NCI-H226 (cell line): Measurements from ENCODE around the gene COX7A2.

Experiments
- DNase-seq: peaks from one replicate; pipeline ENCODE4 v3.0.0-alpha.2; 2015

Gene COX7A2

DNA sequence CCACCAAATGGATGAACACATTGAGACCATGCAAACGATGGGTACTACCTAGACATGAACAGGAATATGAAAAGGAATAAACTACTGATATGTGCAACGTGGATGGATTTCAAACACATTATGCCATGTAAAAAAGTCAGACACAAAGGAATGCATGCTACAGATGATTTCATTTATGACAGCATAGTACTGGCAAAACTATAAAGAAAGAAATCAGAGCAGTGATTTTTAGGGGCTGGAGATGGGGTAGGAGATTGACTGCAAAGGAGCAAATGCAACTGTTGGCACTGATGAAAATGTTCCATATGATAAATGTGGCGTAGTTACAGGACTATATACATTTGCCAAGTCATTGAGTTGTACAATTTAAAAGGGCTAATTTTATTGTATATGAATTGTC lies 24.3 kb downstream of the COX7A2 start:
- DNase-seq, result no peak

DNA sequence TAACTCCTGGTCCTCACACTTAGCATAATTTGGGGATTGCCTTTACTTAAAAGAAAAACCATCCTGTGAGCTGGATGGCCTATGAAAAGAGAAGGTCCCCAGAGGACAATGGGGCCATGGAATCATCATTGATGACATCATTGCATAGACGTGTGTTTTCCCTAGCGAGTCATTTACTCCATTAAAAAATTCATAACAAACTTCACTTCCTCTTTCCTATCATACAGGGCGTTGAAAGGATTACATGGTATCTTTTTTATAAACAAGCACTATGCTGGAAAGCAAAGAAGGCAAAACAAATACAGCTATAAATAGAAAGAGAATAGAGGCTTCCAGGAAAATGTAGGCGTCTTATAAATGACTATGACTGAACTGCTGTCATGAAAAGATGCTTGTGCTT lies 26.4 kb downstream of the COX7A2 start:
- peak; percentile 20 for DNase-seq

DNA sequence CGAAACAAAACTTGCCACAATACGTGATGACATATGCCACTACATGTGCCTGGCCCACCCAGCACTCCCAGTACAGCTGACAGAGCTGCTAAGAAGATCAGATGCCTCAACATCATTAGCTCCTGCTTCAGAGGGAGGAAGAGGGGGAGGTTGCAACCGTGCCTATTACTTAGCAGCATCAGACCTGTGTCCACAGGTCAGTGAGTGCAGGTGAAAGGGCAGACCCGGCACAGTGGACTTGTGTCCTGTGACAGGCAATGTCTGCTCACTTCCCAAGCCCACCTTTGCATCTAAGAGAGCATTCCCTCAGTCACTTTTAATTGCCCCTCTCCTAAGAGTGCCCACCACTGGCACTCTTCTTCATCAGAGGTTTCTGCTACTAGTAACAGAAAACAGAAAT lies 28.3 kb downstream of the COX7A2 start:
- DNase-seq, result no peak

DNA sequence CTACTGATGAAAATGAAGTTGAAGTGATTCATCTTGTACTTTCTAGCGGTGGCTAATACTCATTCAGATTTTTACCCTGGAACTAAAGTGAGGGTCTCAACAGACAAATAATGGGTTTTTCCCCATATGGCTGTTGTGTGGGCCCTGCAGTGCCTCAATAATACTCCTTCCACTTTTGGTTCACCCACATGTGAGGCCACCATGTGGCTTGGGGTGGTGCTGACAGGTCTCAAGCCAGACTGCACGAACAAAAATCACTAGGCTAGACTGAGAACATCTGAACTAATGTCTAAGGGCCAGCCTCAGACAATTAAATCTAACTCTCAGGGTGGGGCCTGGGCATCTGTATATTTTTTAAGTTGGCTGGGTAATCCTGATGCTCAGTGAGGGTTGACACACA lies 29.9 kb downstream of the COX7A2 start:
- no peak for DNase-seq

DNA sequence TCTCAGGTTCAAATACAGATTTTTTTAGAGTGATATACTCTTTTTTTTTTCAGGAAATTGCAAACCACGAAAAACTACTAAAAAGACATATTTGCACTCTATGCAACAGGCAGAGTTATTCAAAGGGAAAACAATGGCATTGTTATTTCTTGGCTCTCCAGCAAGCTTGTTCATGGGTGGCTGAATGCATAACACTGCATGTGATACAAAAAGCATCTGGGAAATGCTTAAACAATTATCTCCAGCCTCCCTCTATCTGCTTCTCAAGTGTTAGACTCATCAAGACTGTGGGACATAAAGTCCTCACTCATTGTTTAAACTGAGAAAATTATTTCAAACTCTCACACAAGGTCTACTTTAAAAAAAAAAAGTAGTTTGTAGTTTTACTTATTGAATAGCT lies 30.5 kb downstream of the COX7A2 start:
- no peak for DNase-seq

DNA sequence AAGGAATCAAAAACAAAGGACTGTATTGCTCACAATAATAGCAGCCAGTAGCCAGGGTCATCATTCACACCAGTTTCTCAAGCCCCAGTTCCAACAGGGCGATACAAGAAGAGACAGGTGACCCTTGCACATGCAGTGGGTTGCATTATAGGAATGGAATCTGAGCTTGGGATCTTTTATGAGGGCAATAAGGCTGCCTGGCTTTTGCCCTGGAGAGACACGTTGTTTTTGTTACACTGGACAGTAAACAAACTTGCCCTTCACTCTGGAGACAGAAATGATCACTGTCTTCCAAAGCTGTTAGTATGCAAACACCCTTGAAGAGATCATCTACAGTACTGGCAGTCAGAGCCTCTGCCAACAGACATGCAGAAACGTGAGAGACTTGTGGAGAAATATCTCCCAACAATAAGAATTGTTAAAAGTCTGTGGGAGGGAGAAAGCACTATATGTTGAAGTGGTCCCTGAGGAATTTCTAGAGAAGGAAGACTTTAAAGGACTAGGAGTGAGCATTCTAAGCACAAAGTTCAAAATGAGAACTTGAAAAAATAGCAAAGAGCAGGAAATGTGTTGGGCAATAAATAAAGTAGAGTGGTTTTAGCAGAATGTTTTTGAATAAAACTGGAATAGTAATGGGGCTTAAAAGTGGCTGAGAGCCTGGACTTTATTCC lies 31.5 kb downstream of the COX7A2 start:
- no peak for DNase-seq

DNA sequence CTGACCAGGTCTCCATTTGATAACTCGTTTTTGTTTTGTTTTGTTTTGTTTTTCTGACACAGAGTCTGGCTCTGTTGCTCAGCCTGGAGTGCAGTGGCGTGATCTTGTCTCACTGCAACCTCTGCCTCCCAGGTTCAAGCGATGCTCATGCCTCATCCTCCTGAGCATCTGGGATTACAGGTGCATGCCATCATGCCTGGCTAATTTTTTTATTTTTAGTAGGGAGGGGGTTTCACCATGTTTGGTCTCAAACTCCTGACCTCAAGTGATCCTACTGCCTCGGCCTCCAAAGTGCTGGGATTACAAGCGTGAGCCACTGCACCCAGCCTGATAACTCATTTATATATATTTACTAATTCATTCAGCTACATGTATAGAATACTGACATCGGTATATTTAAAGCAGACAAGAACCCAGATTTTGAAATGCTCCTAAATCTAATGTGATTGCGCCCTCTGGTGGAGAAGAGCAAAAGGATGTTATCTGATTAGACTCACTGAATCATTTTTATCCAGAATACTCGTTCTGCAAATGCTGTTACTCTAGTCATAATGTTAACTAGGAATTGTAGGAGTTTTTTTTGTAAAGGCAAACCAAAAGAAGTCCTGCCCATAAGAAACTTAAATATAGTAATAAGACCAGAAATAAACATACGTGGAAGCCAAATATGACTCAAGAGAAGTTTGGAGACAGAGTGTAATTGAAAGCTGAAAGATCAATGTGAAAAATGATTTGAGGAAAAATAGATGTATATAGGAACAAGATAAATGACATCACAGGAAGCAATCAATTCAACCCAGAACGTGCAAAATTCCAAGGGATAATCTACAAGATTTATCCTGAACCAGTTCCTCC lies 32.5 kb downstream of the COX7A2 start:
- no peak for DNase-seq

DNA sequence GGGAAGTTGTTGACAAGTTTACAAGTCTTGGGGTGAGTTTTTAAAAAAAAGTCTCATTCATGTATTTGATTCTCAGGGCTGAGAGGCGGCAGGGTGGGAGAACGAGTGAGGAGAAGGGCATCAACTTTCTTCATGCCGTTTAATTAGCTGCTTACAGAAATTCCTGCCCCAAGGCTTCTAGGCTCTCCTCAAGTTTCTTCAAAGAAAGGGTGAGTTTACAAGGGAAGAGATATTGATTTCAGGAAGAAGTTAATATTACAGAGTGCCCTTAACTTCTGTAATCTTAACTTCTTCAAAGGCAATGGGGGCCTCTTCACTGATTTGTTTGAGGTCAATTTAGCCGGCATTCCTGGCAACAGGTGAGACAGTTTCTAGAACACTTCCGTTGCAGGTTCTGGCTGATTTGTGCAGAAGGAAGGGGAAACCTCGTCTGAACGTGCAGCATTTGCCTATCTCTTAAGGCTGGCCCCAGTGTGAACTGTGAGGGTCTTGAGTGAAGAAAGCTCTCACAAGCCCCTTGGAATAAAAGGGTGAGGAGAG lies 34.3 kb downstream of the COX7A2 start:
- DNase-seq, result no peak

DNA sequence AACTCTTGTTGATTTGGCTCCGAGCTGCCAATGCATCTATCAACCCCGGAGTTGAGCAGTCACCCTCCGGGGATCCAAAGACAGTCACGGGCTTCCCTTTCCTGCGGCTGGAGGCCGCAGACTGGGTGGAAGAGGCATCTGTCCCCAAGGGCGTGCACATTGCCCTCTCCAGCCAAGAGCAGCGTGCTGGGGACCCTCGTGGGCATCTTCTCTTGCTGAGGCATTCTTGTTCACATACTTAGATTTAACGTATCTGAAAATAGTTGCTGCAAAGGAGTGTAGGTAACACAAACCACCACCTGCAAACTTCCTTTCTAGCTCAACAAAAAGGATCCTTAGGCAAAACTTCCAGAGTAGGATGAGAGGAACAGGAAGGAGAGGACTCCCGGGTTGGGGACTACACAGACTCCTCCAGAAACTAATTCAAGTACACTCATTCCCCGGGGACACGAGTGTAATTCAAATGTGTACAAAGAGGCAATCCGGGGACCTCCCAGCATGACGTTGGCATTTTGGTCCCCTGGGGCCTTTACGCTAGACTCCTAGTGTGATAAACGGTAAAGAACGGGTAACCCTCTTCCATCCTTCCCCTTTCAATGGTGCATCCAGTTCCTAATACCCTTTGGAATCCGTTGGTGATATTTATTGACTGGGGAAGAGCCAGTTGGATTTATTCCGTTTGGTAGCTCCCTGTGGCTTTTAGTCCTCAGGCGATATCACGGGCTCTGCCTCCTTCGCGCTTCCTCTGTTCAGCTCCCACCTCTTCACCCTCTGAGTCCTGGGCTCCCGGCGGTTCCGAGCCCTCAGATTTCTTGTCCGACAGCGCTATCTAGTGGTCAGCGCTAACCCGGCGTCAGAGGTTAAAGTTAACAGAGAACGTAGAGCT lies 35.1 kb downstream of the COX7A2 start:
- peak; percentile 74 for DNase-seq

DNA sequence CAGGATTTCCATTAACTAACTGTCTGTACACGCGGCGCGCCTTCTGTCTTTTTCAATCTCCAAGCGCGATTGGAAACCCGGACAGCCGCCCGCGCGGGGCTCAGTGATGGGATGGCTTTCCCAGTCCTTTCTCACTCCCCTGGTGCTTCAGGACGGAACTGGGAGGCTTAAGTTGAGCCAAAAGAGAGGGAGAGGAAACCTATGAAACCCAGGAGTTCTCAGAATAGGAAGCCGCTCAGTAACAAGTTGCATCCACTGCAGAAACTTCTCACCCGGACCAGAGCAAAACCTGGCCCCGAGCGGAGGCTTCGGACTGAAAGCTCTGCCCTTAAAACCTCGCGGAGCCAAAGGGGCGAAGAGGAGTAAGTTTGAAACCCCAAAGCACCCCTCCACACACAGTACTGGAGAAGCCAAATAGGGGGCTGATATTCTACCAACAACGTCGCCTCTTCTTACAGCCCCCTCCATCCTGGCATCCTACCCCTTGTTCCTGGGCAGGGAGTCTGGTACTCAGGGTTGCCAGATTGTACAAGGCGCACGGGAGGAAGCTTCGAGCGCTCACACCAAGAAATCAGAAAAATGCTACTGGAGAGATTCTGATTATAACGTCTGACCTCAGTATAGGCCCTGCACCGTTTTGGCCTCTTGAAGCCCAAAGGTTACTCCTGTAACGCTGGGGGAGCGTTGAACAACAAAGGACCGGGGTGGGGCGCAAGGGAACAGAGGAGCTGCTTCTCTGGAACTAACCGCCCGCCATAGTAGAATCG lies 36.8 kb downstream of the COX7A2 start:
- no peak for DNase-seq

DNA sequence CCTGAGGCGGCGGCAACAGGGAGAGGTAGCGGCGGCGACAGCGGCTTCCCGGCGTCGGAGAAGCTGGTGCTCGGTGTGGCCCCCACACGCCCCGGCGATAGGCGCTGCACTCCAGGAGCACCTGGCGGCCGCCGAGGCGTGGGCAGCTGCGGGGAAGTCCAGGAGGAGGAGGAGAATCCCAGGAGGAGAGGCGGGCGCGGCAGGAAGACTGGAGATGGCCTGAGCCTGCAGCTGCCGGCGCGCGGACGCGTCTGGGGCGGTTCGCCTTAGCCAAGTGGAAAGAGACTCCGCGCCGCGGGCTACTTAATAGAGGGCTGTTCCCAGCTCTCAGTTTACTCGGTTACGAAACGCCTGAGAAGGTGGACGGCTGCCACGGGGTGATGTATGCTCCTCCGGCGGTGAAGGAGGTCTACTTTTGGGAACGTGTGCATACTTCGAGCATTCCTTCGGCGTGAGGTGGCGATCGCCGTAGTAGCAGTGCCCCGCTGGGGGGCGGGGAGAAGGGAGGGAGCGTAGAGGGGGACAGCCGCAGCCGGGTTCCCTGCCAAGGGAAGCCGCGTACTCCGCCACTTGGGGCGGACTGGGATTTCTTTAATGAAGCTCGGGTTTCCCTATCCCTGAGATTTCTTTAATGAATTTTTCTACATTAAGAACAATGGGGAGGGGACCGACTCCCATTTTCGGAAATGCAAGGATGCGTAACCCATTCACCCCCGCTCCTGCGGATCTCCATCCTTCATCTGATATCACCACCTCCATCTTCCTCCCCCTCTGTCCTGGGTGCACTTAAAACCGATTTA lies 37.6 kb downstream of the COX7A2 start, which contains the start of gene COL12A1:
TSS of gene COL12A1 (minus strand) at position 278 of the 800 bp plus-strand sequence. CDS start 3,261 bp downstream, outside the sequence.
- peak; percentile 100 for DNase-seq

DNA sequence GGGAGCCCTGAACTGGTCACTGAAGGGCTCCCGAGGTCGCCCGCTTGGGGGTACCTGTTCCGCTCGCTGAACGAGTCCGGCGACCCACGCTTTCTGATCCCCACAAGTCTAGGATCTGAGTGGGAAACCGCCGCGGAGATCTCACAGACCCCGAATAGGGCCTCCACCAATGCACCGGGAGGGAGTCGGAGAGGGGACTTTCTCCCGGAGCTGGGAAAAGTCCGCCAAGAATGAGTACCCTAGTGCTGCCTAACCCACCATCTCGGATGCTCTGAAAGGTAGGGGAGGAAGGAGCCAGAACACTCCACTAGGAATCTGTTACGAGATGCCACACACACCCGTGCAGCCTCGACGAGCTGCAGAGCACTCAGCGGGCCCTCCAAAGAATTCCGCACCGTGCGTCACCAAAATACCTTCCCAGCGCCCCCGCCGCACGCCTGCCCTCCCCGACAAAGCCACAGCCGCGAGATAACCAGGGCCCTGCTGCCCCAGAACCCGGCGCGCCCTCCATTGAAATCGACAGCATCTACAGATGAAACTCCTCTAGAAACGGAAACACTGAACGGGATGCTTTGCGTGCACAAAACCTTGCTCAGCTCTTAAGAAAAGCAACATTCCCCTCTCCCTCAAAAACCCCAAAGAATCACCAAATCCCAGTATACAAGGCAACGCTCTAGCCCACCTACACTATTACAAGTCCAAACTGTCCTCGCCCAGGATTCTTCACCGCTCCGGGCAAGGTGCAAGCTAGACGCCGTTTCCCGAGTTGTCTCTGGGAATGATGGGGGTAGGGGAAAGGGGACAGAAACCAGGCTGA lies 38.4 kb downstream of the COX7A2 start:
- DNase-seq, result peak; percentile 84

DNA sequence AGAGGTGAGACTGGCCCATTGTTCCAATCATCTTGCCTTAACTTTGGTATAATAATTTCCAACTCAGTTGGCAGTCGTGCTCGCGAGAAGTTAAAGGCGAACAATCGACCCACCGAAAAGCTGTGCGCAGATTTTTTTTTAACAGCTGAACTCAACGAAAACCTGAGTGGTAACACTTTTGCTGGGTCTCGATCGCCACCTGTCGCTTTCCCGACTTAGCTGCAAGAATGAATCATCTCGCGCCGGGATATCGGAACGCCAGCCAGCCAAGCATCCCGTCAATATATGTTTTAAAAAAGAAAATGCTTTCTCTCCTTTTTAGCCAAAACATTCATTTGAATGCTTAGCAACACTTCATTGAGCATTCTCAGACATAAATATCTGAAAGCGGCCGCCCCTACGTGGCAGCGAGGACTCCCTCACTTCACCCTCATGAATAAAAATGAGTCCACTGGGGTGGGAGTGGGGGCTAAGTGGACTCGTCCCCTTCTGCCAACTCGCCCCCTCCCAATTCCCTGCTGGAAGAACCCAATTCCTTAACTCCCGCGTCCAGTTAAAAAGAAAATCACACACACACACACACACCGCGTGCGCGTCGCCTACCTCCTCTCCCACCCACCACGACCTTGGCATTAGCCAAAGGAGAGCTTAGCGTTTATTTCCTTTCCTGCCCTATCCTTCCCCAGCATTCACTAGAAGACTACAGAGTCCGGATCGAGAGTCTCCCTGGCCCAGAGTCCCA lies 39.2 kb downstream of the COX7A2 start:
- peak; percentile 87 for DNase-seq

DNA sequence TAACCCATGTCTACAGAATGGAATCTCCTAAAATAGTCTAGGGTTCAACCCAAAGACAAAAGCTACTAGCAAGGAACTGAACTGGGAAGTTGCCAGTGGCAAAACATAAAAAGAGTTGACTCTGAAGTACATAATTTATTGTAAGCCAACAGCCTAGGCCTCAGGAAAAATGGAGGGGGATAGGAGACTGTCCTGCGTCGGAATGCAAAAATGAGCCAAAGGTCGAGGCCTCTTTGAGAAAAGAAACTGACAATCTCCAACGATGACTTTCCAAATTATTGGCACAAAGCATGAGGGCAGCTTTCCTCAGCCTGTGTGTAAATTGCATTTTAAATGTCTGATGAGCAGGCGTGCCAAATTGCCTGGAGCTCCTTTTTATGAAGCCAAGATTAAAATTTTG lies 39.9 kb downstream of the COX7A2 start:
- no peak for DNase-seq

DNA sequence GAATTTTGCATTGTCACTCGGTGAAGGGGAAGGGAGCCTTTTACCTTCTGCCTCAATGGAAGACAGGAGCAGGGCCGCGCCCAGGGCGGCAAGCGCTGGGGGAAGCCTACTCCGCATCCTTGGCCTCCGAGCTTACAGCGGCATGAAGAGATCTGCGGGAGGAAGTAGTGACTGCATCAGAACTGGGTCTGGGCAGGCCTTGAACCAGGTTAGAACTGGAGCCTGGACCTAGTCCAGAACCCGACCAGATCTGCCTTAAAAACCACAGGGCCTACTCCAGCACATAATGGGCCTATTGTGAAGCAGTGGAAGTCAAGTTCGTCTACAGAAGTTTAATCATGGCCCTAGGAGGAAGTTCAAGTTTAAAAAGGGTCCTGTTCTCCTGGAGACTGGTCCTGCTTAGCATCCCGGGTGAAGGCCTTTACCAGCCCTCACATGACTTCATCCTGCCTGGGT lies 40.9 kb downstream of the COX7A2 start:
- no peak for DNase-seq

DNA sequence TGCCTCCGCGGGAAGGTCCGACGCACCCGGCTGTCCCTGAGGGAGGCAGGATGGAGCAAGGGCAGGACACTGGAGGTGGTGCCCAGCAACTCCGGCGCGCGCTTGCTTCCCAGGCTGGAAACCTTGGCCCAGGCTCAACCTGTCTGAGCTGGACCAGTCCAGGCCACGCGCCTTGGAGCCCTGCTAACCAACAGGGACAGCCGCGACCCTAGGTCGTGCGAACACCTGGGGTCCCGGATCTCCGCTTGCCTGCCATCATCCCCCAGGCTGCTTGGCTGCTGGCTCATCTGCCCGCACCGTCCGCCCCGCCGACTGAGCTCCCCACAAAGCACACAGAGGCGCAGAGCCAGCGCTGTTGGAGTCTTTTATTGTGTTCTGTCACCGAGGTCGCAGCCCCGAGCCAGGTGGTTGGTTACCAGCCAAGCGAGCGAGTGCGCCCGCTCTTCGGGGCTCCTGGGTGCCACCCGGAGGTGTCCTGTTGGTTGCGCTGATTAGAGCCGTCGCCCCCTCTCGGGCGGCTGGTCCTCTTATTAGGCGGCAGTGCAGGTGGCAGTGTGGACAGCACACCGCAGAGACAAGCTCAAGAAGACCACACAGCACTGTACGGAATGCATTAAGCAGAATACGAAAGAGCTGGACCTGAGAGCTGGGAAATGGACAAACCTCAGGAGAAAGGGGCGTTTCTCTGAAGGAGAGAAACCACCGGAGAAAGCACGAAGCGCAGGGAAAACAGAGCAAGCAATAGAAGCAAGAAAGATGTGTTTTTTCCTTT lies 41.5 kb downstream of the COX7A2 start:
- no peak for DNase-seq

DNA sequence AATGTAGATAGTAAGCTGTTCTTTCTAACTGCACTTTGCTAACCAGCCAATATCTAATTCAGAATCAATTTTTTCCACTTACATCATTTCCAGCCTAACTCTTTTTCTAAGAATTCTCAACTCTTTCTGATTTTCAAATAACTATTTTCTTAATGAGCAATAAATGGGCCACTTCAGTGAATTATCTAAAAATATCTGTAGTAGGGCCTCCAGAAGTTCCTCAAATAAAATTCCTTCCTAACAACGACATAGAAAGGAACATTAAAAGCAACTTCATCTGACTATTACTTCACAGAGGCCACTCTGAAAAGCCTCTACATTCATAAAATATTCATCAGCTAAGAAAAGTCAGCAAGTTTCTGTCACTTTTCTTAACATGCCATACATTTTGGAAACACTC lies 42.6 kb downstream of the COX7A2 start:
- no peak for DNase-seq

DNA sequence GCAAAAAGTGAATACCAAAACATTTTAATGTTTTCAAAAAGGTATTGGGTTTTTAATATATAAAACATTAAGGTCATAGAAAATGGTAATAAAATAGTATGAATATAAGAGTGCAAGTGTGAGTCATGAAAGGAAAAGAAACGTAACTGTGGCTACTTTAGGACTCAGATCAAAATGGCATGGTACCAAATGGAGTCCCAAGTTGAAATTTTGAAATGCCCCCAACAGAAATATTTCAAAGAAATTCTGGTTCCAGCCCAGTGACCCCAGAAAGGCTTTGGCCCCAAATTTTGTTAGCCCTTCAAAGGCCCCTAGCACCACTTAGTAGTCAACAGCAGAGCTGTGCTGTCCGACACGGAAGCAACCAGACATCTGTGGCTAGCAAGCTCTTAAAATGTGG lies 43.7 kb downstream of the COX7A2 start:
- no peak for DNase-seq
